IPS DF 6.9 (cell line): ENCODE data around the gene MED25.

Experiments
- DNase-seq: peaks from one replicate; pipeline ENCODE4 v3.0.0-alpha.2; 2013; ENCODE audit warnings: low read depth, low spot score
- H3K27ac ChIP-seq: one replicate; pipeline ENCODE4 v1.5.1; 2013; ENCODE audit warnings: low read length, control low read depth
- H3K27me3 ChIP-seq: 2 replicates; pipeline ENCODE4 v1.6.1; 2013; ENCODE audit warnings: mild to moderate bottlenecking, low read length; ENCODE audit not compliant: control insufficient read depth, insufficient read depth
- H3K36me3 ChIP-seq: 2 replicates; pipeline ENCODE4 v1.6.1; 2013; ENCODE audit warnings: low read length; ENCODE audit not compliant: control insufficient read depth, insufficient read depth
- H3K4me1 ChIP-seq: 2 replicates; pipeline ENCODE4 v1.6.1; 2013; ENCODE audit warnings: low read length; ENCODE audit not compliant: control insufficient read depth, insufficient read depth
- H3K4me3 ChIP-seq: 2 replicates; pipeline ENCODE4 v1.5.1; 2013; ENCODE audit warnings: mild to moderate bottlenecking, low read length
- H3K9me3 ChIP-seq: 2 replicates; pipeline ENCODE4 v1.6.1; 2013; ENCODE audit warnings: low read length, inconsistent platforms; ENCODE audit not compliant: control insufficient read depth, insufficient read depth
- WGBS: extraction: QIAGEN DNeasy Blood & Tissue Kit; methylation state at CpG from one replicate; pipeline ENCODE4 v1.1.7; 2013; ENCODE audit warnings: mixed read lengths, missing lambda C conversion rate; ENCODE audit not compliant: insufficient read length, insufficient coverage; 5-methylcytosine and 5-hydroxymethylcytosine counted together

The MED25 gene

DNA sequence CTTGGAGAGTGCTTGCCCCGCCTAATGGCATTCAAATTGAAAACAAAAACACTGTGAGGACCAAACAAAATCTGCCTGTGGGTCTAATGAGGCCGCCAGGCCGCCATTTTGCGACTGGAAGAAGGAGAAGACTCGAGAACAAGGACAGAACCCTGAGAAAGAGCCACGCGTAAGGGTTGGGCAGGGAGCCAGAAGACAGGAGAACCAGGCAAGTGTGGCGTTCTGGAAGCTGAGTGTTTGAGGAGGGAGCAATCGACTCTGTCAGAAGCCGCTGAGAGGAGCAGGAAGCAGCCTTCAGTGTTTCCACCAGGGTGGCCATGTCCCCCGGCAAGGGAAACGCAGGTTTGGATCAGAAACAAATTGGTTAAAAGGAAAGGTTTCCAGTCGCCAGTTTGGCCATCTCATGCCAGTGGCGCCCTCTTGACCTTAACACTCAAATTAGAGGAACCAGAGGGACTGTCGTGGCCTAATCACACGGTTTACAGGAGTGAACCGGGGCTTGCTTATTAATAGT is 22.7 kb downstream of the MED25 start:
- no peak overlapping the region for H3K27ac ChIP-seq
- H3K4me1 ChIP-seq, result no peaks in the 10 kb centered on the region
- H3K9me3 ChIP-seq, result no peaks in the 10 kb centered on the region
- no peak for DNase-seq
- H3K36me3 ChIP-seq, result peaks cover 2% of the 10 kb centered on the region
- H3K27me3 ChIP-seq, result no peaks in the 10 kb centered on the region
- no peak overlapping the region for H3K4me3 ChIP-seq
- no CpG with 5 or more reads among the region's 17 CpGs for WGBS

DNA sequence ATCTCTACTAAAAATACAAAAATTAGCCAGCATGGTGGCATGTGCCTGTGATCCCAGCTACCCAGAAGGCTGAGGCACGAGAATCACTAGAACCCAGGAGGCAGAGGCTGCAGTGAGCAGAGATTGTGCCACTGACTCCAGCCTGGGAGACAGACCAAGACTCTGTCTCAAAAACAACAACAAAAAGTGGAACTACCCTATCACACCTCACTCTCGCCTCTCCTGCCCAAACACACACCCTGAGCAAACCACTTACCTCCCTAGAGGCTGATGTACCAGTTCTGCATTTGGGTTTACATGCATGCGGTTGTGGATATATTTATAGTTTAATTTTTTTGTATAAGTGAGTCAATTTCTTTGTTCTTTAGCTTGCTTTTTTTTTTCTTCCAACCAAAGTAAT is 25.2 kb downstream of the MED25 start:
- no peak for DNase-seq
- H3K36me3 ChIP-seq, result peaks cover 2% of the 10 kb centered on the region; the same call in 1 of the 2 replicates
- no peaks in the 10 kb centered on the region for H3K9me3 ChIP-seq
- whole genome bisulfite sequencing, result no CpG with 5 or more reads among the region's 3 CpGs
- H3K27ac ChIP-seq, result no peak overlapping the region
- no peaks in the 10 kb centered on the region for H3K4me1 ChIP-seq
- H3K4me3 ChIP-seq, result no peak overlapping the region
- H3K27me3 ChIP-seq, result no peaks in the 10 kb centered on the region

DNA sequence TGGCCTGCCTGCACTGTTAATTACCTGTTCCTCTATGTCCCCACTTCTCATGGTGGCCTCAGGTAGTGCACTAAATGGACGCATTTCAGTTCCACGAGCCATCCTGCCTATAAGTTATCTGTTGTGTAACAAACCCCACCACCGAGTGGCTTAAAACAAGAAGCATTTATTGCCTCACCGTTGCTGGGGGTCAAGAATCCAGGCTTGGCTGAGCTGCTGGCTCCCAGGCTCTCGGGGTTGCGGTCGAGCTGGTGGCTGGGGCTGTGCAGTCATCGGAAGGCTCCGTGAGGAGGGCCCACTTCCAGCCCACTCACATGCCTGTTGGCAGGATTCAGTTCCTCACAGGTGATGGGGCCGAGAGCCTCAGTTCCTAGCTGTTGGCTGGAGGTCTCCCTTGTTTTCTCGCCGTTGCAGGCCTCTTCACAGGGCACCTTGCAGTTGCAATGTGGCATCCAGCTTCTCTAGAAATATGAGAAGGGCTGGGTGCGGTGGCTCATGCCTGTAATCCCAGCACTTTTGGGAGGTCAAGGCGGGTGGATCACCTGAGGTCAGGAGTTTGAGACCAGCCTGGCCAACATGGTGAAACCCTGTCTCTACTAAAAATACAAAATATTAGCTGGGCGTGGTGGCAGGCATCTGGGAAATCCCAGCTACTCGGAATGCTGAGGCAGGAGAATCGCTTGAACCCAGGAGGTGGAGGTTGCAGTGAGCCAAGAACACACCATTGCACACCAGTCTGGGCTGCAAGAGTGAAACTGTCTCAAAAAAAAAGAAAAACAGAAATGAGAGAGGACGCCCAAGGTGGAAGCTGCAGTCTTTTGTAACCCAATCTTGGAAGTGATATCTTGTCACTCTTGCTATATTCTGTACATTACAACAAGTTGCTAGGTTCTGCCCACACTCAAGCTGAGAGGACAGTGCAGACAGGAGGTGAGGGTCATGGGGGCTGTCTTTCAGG is 26.3 kb downstream of the MED25 start:
- H3K4me3 ChIP-seq, result no peak overlapping the region
- H3K27me3 ChIP-seq, result no peaks in the 10 kb centered on the region
- no peak for DNase-seq
- no peaks in the 10 kb centered on the region for H3K36me3 ChIP-seq
- H3K27ac ChIP-seq, result no peak overlapping the region
- no peaks in the 10 kb centered on the region for H3K4me1 ChIP-seq
- no CpG with 5 or more reads among the region's 18 CpGs for WGBS
- no peaks in the 10 kb centered on the region for H3K9me3 ChIP-seq

GRCh38 chr19:49845414-49845813 is 27.3 kb downstream of the MED25 start:
- no peak overlapping the region for H3K27ac ChIP-seq
- H3K4me3 ChIP-seq, result no peak overlapping the region
- WGBS, result no CpG with 5 or more reads among the region's 3 CpGs
- H3K36me3 ChIP-seq, result no peaks in the 10 kb centered on the region
- H3K27me3 ChIP-seq, result no peaks in the 10 kb centered on the region
- no peak for DNase-seq
- no peaks in the 10 kb centered on the region for H3K9me3 ChIP-seq
- H3K4me1 ChIP-seq, result peaks cover 3% of the 10 kb centered on the region; the same call in 1 of the 2 replicates

- no peak overlapping the region for H3K4me3 ChIP-seq
- H3K9me3 ChIP-seq, result no peaks in the 10 kb centered on the region
- no peaks in the 10 kb centered on the region for H3K36me3 ChIP-seq
- no CpG with 5 or more reads among the region's 5 CpGs for WGBS
- H3K27ac ChIP-seq, result no peak overlapping the region
- H3K27me3 ChIP-seq, result no peaks in the 10 kb centered on the region
- peaks cover 3% of the 10 kb centered on the region; the same call in 1 of the 2 replicates for H3K4me1 ChIP-seq
- no peak for DNase-seq
Measured at GRCh38 chr19:49846408-49846807, 28.3 kb downstream of the MED25 start.

DNA sequence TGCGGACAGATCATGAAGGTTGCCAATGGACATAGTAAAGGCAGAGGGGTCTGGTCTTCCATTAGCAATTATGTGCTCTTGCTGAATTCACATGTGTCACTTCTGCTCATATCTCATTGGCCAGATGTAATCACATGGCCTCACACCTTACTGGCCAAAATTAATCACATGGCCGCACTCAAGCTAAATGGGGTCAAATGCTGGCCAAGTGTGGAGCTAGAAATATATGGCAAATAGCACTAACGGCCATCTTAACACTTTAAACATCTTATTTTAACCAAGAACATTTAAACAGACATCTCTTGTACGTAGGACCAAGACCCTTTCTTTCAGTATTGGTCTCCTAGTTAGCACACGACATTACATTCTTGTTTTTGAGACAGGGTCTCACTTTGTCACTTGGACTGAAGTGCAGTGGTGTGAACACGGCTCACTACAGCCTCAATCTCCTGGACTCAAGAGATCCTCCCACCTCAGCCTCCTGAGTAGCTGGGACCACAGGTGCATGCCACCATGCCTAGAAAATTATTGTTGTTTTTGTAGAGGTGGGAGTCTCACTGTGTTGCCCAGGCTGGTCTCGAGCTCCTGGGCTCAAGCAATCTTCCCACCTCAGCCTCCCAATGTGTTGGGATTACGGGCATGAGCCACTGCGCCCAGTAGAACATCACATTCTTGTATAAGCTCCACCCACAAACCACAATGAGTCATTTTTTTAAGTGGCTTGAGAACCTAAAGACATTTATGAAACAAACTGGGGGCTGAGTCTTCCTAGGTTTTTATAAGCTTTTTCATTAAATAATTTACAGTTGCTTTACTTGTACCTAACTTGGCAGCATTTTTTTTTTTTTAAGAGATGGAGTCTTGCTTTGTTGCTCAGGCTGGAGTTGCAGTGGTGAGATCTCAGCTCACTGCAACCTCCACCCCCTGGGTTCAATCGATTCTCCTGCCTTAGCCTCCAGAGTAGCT is 29.9 kb downstream of the MED25 start:
- no CpG with 5 or more reads among the region's 10 CpGs for WGBS
- no peak for DNase-seq
- no peak overlapping the region for H3K27ac ChIP-seq

GRCh38 chr19:49848938-49849337 is 30.8 kb downstream of the MED25 start:
- Histone ChIP-seq H3K4me1 (peaks cover 3% of the 10 kb centered on the region; the same call in 1 of the 2 replicates), H3K27ac (no peak overlapping the region), H3K27me3 (no peaks in the 10 kb centered on the region), H3K9me3 (no peaks in the 10 kb centered on the region), H3K36me3 (peaks cover 2% of the 10 kb centered on the region), H3K4me3 (no peak overlapping the region)
- DNase-seq, result no peak
- no CpG with 5 or more reads among the region's 3 CpGs for WGBS

More for the DNA sequence above, 29.9 kb downstream of the MED25 start:
- no peaks in the 10 kb centered on the region for H3K9me3 ChIP-seq
- peaks cover 3% of the 10 kb centered on the region; the same call in 1 of the 2 replicates for H3K4me1 ChIP-seq
- H3K36me3 ChIP-seq, result peaks cover 2% of the 10 kb centered on the region; the same call in 1 of the 2 replicates
- no peak overlapping the region for H3K4me3 ChIP-seq
- H3K27me3 ChIP-seq, result no peaks in the 10 kb centered on the region

DNA sequence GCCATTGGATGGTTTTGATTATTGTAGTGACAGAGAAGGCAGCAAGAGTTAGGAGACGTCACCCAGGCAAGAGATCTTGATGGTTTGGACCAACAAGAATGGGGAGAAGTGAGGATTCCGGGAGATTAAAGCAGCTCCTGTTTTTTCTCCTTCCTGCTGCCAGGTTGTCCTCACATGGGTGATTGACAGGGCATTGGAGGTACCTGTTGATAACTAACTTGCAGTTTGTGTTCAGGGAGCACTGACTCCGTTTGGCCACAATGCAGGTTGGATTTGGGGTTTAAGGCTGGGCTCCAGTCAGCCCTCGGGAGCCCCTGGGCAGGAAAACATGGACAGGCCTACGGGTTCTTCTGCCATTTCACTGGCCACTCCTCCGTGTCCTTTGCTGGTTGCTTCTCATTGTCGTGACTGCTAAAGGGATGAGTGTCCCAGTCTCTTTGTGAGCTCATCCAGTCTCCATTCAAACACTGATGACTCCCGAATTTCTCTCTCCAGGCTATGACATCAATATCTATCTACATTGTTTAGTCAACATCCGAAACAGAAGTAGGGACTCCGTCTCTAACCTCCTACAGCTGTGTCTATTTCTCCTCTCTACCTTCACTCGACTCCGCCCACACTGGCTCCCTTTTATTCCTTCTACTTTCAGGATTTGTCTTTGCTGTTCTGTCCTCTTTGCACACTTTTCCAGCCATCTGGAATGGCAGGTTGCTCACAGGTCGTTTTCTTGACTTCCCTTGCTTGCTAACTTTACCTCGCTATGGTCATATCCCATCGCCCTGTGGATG is 31.5 kb downstream of the MED25 start:
- 100% methylated on average over 2 of the region's 15 CpGs for WGBS
- Histone ChIP-seq H3K27me3 (no peaks in the 10 kb centered on the region), H3K4me1 (peaks cover 3% of the 10 kb centered on the region; the same call in 1 of the 2 replicates), H3K36me3 (peaks cover 8% of the 10 kb centered on the region), H3K4me3 (no peak overlapping the region; the same call in 1 of the 2 replicates), H3K27ac (no peak overlapping the region), H3K9me3 (no peaks in the 10 kb centered on the region)
- DNase-seq, result no peak

GRCh38 chr19:49850221-49850486 is 32.1 kb downstream of the MED25 start:
- H3K4me3 ChIP-seq, result peak overlapping the region; percentile 45; the same call in 1 of the 2 replicates
- H3K27me3 ChIP-seq, result no peaks in the 10 kb centered on the region
- peaks cover 3% of the 10 kb centered on the region; the same call in 1 of the 2 replicates for H3K4me1 ChIP-seq
- H3K27ac ChIP-seq, result no peak overlapping the region
- no peaks in the 10 kb centered on the region for H3K9me3 ChIP-seq
- no CpG with 5 or more reads among the region's 12 CpGs for WGBS
- no peak for DNase-seq
- peaks cover 9% of the 10 kb centered on the region for H3K36me3 ChIP-seq
